Measurements from ENCODE around the gene IKZF2.

DNA sequence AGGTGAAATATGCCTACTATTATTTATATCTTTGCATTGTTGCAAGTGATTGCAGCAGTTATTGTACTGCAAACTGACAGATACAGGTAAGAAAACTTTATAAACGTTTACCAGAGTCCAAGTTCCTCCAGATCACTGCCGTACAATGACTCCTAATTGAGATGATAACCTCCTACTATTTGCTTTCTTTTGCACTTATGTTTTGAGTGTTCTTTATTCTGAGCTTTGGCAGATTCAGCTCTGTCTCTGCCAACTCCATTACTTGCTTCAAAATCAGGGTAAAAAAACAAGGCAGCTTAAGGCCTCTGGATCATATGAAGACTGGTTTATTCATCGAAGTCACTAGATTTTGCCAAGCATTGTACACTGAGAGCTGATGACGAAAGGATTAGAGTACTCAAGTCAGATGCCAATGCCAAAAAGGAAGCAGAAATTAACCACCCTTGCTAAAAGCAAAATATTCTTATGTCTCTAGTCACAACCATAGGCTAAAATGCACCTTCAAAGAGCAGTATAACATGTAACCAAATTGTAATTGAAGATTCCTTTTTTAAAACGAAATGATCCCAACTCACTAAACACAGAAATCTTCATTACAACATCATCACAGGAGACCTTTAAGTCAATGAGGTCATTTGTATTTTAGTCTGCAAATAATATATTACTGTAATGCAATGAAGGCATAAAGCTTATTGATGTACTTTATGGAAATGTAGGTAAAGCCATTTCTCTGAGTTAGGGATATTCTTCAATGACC, 10.5 kb upstream of the IKZF2 start:
- TF ChIP-seq CTCF (IDR thresholded peaks at IDR 0.05): no peak
- TF ChIP-seq ZFX (IDR thresholded peaks at IDR 0.05; ENCODE audit: borderline replicate concordance): no peak
